ENCODE measurements around the gene RNF213. TPM values are rescaled to one million over a fixed set of nuclear protein-coding genes. Genes with fewer than 3 reads are reported as not detected.
"Not testable (repeated sequence)": the region's sequence is repeated elsewhere in the genome, so short reads cannot be mapped to it uniquely, and the experiment has no call there.

Gene RNF213
- total RNA-seq, 1 donor from 2014 or later = 29.6 TPM

DNA sequence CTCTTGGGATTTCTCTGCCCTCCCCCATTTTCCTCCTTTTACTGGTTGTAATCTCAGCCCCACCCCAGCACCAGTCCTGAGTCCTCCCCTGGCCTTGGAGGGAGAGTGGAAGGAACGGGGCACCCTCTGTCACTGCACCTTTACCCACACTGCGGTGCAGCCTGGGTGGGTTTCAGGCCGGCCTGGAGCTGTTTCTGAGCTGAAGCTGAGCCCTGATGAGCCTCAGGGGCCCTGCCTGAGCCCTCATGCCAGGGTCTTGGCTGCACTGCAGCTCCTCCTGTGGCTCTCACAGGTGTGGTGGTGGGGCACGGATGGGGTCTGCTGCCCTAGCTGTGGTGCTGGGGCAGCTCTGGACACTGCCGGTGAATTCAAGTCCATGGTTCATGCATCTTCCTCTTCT, 34.5 kb downstream of the RNF213 start:
- no peaks in the 10 kb centered on the region for H3K9me3 Mint-ChIP-seq
- no peak overlapping the region for H3K27ac Mint-ChIP-seq (ENCODE audit: unreplicated experiment)
- DNase-seq (ENCODE audit: low read depth, low spot score) = no peak
- H3K4me3 Mint-ChIP-seq = no peak overlapping the region
- H3K36me3 Mint-ChIP-seq (ENCODE audit: low read depth) = peaks cover 14% of the 10 kb centered on the region
- TF ChIP-seq, protein P1, sequence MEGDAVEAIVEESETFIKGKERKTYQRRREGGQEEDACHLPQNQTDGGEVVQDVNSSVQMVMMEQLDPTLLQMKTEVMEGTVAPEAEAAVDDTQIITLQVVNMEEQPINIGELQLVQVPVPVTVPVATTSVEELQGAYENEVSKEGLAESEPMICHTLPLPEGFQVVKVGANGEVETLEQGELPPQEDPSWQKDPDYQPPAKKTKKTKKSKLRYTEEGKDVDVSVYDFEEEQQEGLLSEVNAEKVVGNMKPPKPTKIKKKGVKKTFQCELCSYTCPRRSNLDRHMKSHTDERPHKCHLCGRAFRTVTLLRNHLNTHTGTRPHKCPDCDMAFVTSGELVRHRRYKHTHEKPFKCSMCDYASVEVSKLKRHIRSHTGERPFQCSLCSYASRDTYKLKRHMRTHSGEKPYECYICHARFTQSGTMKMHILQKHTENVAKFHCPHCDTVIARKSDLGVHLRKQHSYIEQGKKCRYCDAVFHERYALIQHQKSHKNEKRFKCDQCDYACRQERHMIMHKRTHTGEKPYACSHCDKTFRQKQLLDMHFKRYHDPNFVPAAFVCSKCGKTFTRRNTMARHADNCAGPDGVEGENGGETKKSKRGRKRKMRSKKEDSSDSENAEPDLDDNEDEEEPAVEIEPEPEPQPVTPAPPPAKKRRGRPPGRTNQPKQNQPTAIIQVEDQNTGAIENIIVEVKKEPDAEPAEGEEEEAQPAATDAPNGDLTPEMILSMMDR (conservative IDR thresholded peaks at IDR 0.05) = no peak
- H3K4me1 Mint-ChIP-seq = peaks cover 17% of the 10 kb centered on the region
- H3K27me3 Mint-ChIP-seq (ENCODE audit: low read depth) = no peaks in the 10 kb centered on the region

DNA sequence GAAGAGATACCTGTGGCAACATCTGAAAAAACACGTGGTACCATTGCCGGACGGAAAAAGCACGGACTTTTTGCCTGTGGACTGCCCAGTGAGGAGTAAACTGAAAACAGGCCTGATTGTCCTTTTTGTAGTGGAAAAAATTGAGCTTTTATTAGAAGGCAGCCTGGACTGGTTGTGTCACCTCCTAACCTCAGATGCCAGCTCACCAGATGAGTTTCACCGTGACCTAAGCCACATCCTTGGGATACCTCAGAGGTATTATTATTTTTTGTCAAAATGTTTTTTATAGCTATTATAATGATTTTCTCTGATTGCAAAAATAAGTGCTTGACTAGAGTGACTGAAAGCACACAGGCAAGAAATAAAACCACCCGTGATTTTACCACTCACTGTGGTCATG, 34.9 kb downstream of the RNF213 start:
- H3K9me3 Mint-ChIP-seq = no peaks in the 10 kb centered on the region
- TF ChIP-seq, protein P1 (conservative IDR thresholded peaks at IDR 0.05) = no peak
- no peak for DNase-seq (ENCODE audit: low read depth, low spot score)
- no peak overlapping the region for H3K4me3 Mint-ChIP-seq
- no peak overlapping the region for H3K27ac Mint-ChIP-seq (ENCODE audit: unreplicated experiment)
- H3K27me3 Mint-ChIP-seq (ENCODE audit: low read depth) = no peaks in the 10 kb centered on the region
- peaks cover 17% of the 10 kb centered on the region for H3K4me1 Mint-ChIP-seq
- H3K36me3 Mint-ChIP-seq (ENCODE audit: low read depth) = peaks cover 11% of the 10 kb centered on the region

DNA sequence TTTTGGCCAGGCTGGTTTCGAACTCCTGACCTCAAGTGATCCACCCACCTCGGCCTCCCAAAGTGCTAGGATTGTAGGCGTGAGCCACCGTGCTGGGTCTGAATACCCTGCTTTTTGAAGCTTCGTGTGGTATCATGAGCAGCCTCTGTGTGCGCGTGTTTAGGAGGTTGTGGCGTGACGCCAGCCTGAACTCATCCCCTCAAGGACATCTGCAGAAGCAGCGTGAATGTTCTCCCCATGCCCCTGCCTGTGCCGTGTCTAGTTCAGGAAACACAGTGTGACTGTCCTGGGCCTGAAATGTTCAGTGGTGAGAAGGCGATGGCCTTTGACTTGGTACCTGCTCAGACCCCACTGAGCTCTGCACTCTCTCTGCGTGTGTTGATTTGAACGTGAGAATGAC, 35.6 kb downstream of the RNF213 start:
- H3K36me3 Mint-ChIP-seq (ENCODE audit: low read depth) = peaks cover 15% of the 10 kb centered on the region
- no peaks in the 10 kb centered on the region for H3K27me3 Mint-ChIP-seq (ENCODE audit: low read depth)
- no peaks in the 10 kb centered on the region for H3K9me3 Mint-ChIP-seq
- peaks cover 16% of the 10 kb centered on the region for H3K4me1 Mint-ChIP-seq
- no peak for DNase-seq (ENCODE audit: low read depth, low spot score)
- H3K27ac Mint-ChIP-seq (ENCODE audit: unreplicated experiment) = peak overlapping the region; percentile 50
- TF ChIP-seq, protein P1 (conservative IDR thresholded peaks at IDR 0.05) = no peak
- H3K4me3 Mint-ChIP-seq = no peak overlapping the region

DNA sequence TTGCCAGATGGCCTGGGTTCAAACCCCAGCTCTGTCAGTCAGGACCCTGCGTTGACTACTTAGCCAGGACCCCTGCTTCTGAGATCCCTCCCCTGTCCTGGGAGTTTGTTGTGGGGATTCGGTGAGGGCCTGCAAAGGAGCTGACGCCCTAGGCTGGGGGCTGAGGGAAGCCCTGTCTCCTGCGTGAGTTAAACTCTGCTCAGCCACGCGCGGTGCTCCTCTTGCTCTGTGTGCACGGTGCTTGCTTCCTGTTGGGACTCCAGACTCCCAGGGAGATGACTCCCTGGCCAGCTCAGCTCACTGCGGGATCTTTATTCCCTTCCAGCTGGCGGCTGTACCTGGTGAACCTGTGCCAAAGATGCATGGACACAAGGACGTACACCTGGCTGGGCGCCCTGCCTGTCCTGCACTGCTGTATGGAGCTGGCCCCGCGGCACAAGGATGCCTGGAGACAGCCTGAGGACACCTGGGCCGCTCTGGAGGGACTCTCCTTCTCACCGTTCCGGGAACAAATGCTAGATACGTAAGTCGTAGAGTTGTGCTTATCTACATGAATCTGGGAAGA, 37.4 kb downstream of the RNF213 start:
- no peaks in the 10 kb centered on the region for H3K27me3 Mint-ChIP-seq (ENCODE audit: low read depth)
- DNase-seq (ENCODE audit: low read depth, low spot score) = no peak
- peaks cover 24% of the 10 kb centered on the region for H3K36me3 Mint-ChIP-seq (ENCODE audit: low read depth)
- no peaks in the 10 kb centered on the region for H3K9me3 Mint-ChIP-seq
- TF ChIP-seq, protein P1 (conservative IDR thresholded peaks at IDR 0.05) = no peak
- no peaks in the 10 kb centered on the region for H3K4me1 Mint-ChIP-seq
- no peak overlapping the region for H3K4me3 Mint-ChIP-seq
- peak overlapping the region; percentile 45 for H3K27ac Mint-ChIP-seq (ENCODE audit: unreplicated experiment)

DNA sequence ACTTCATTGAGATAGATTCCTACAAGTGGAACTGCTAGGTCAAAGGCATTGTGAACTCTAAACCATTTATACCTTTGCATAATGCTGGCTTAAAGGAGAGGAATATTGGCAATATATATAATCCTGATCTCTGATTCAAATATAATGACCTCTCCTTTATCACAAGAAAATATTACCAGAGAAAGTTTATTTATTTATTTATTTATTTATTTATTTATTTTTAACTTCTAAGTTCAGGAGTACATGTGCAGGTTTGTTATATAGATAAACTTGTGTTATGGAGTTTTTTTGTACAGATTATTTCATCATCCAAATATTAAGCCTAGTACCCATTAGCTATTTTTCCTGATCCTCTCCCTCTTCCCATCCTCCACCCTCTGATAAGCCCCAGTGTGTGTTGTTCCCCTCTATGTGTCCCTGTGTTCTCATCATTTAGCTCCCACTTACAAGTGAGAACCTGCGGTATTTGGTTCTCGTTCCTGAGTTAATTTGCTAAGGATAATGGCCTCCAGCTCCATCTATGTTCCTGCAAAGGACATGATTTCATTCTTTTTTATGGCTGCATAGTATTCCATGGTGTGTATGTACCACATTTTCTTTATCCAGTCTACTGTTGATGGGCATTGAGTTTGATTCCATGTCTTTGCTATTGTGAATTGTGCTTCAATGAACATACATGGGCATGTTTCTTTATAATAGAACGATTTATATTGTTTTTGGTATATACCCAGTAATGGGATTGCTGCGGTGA, 38.9 kb downstream of the RNF213 start:
- not testable (repeated sequence) for DNase-seq (ENCODE audit: low read depth, low spot score); H3K4me3 Mint-ChIP-seq; H3K4me1 Mint-ChIP-seq; H3K27ac Mint-ChIP-seq (ENCODE audit: unreplicated experiment); H3K27me3 Mint-ChIP-seq (ENCODE audit: low read depth); H3K9me3 Mint-ChIP-seq
- peaks cover 29% of the 10 kb centered on the region for H3K36me3 Mint-ChIP-seq (ENCODE audit: low read depth)

DNA sequence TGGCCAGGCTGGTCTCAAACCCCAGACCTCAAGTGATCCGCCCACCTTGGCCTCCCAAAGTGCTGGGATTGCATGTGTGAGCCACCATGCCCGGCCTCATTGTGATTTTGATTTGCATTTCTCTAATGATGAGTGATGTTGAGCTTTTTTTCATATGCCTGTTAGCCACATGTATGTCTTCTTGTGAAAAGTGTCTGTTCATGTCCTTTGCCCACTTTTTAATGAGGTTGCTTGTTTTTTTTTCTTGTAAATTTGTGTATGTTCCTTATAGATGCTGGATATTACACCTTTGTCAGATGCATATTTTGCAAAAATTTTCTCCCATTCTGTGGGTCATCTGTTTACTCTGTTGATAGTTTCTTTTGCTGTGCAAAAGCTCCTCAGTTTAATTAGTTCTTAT, 40.1 kb downstream of the RNF213 start:
- H3K36me3 Mint-ChIP-seq (ENCODE audit: low read depth) = peaks cover 32% of the 10 kb centered on the region
- not testable (repeated sequence) for DNase-seq (ENCODE audit: low read depth, low spot score); H3K4me3 Mint-ChIP-seq; H3K27ac Mint-ChIP-seq (ENCODE audit: unreplicated experiment); H3K27me3 Mint-ChIP-seq (ENCODE audit: low read depth); H3K9me3 Mint-ChIP-seq; H3K4me1 Mint-ChIP-seq

Data from neural crest cell (in vitro differentiated cells).